ENCODE results near the gene SEC24B. TPM values are rescaled to one million over a fixed set of nuclear protein-coding genes. Genes with fewer than 3 reads are reported as not detected.
"Not testable (repeated sequence)": the region's sequence is repeated elsewhere in the genome, so short reads cannot be mapped to it uniquely, and the experiment has no call there.

Gene SEC24B
- total RNA-seq, 1 donor from 2014 or later = 41.9 TPM

GRCh38 chr4:109574931-109575804, 141.6 kb downstream of the SEC24B start:
- Histone ChIP-seq H3K4me2 (ENCODE audit: low read length) (no peak overlapping the region), H3K9me3 (ENCODE audit: insufficient read depth, low read depth, low read length) (no peaks in the 10 kb centered on the region), H3K79me2 (ENCODE audit: insufficient read depth, low read length) (no peaks in the 10 kb centered on the region), H3K36me3 (ENCODE audit: insufficient read depth, low read length) (no peaks in the 10 kb centered on the region), H3K27ac (ENCODE audit: low read depth, low read length) (no peak overlapping the region), H3K9ac (ENCODE audit: low read length) (no peak overlapping the region), H2AFZ (ENCODE audit: low read depth, low read length) (no peak overlapping the region), H4K20me1 (ENCODE audit: insufficient read depth, low read length) (no peaks in the 10 kb centered on the region), H3K27me3 (ENCODE audit: insufficient read depth, low read length) (no peaks in the 10 kb centered on the region), H3K4me3 (ENCODE audit: insufficient read depth, low read depth, low read length) (no peak overlapping the region), H3K4me1 (ENCODE audit: insufficient read depth, low read length) (no peaks in the 10 kb centered on the region)
- Mint-ChIP-seq H3K27ac (ENCODE audit: unreplicated experiment) (no peak overlapping the region), H3K36me3 (ENCODE audit: low read depth, unreplicated experiment) (no peaks in the 10 kb centered on the region), H3K27me3 (ENCODE audit: low read depth, unreplicated experiment) (no peaks in the 10 kb centered on the region), H3K9me3 (ENCODE audit: unreplicated experiment) (peaks cover 2% of the 10 kb centered on the region), H3K4me1 (ENCODE audit: low read depth, unreplicated experiment) (no peaks in the 10 kb centered on the region), H3K4me3 (ENCODE audit: unreplicated experiment) (no peak overlapping the region)
- FAIRE-seq (no peak), DNase-seq (ENCODE audit: low read depth) (no peak)
- no peak for TF ChIP-seq EZH2 (IDR thresholded peaks at IDR 0.05; ENCODE audit: insufficient read depth, low read length)
- no peak for TF ChIP-seq CTCF (IDR thresholded peaks at IDR 0.05; ENCODE audit: insufficient read depth, low read depth, low read length)

DNA sequence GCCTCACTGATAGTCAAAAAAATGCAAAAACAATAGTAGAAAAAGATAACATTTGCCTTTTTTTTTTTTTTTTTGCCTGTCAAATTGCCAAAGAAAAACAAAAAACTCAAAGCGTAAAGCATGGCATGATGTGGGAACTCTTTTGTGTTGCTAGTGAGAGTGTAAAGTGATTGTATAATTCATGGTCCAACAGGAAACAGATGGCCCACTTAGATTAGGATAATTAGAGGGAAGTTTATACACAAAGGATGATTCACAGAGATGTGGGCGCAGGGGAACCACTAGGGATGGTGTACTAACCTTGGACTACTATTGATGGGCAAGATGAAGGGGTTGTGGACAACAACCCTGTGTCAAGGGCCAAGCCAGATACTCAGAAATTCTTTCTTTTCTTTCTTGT, 142.8 kb downstream of the SEC24B start:
- H3K27me3 ChIP-seq (ENCODE audit: insufficient read depth, low read length) = no peaks in the 10 kb centered on the region
- no peak for FAIRE-seq
- H3K4me1 ChIP-seq (ENCODE audit: insufficient read depth, low read length) = no peaks in the 10 kb centered on the region
- no peaks in the 10 kb centered on the region for H3K36me3 Mint-ChIP-seq (ENCODE audit: low read depth, unreplicated experiment)
- peak; percentile 72 for DNase-seq (ENCODE audit: low read depth)
- TF ChIP-seq CTCF (IDR thresholded peaks at IDR 0.05; ENCODE audit: insufficient read depth, low read depth, low read length) = no peak
- TF ChIP-seq EZH2 (IDR thresholded peaks at IDR 0.05; ENCODE audit: insufficient read depth, low read length) = no peak
- H3K4me3 Mint-ChIP-seq (ENCODE audit: unreplicated experiment) = no peak overlapping the region
- no peaks in the 10 kb centered on the region for H3K27me3 Mint-ChIP-seq (ENCODE audit: low read depth, unreplicated experiment)
- no peaks in the 10 kb centered on the region for H3K4me1 Mint-ChIP-seq (ENCODE audit: low read depth, unreplicated experiment)
- no peak overlapping the region for H3K27ac ChIP-seq (ENCODE audit: low read depth, low read length)
- no peaks in the 10 kb centered on the region for H3K36me3 ChIP-seq (ENCODE audit: insufficient read depth, low read length)
- H2AFZ ChIP-seq (ENCODE audit: low read depth, low read length) = no peak overlapping the region
- no peak overlapping the region for H3K4me3 ChIP-seq (ENCODE audit: insufficient read depth, low read depth, low read length)
- no peaks in the 10 kb centered on the region for H3K9me3 ChIP-seq (ENCODE audit: insufficient read depth, low read depth, low read length)
- H3K4me2 ChIP-seq (ENCODE audit: low read length) = no peak overlapping the region
- H3K9me3 Mint-ChIP-seq (ENCODE audit: unreplicated experiment) = peaks cover under 1% of the 10 kb centered on the region
- H3K79me2 ChIP-seq (ENCODE audit: insufficient read depth, low read length) = no peaks in the 10 kb centered on the region
- H4K20me1 ChIP-seq (ENCODE audit: insufficient read depth, low read length) = no peaks in the 10 kb centered on the region
- no peak overlapping the region for H3K27ac Mint-ChIP-seq (ENCODE audit: unreplicated experiment)
- H3K9ac ChIP-seq (ENCODE audit: low read length) = no peak overlapping the region

- Histone ChIP-seq H3K36me3 (ENCODE audit: insufficient read depth, low read length) (no peaks in the 10 kb centered on the region), H3K27me3 (ENCODE audit: insufficient read depth, low read length) (no peaks in the 10 kb centered on the region), H2AFZ (ENCODE audit: low read depth, low read length) (no peak overlapping the region), H3K9me3 (ENCODE audit: insufficient read depth, low read depth, low read length) (no peaks in the 10 kb centered on the region), H3K4me2 (ENCODE audit: low read length) (no peak overlapping the region), H3K4me1 (ENCODE audit: insufficient read depth, low read length) (no peaks in the 10 kb centered on the region), H4K20me1 (ENCODE audit: insufficient read depth, low read length) (no peaks in the 10 kb centered on the region), H3K27ac (ENCODE audit: low read depth, low read length) (no peak overlapping the region), H3K79me2 (ENCODE audit: insufficient read depth, low read length) (no peaks in the 10 kb centered on the region), H3K9ac (ENCODE audit: low read length) (no peak overlapping the region), H3K4me3 (ENCODE audit: insufficient read depth, low read depth, low read length) (no peak overlapping the region)
- Mint-ChIP-seq H3K4me1 (ENCODE audit: low read depth, unreplicated experiment) (no peaks in the 10 kb centered on the region), H3K36me3 (ENCODE audit: low read depth, unreplicated experiment) (peaks cover 2% of the 10 kb centered on the region), H3K27ac (ENCODE audit: unreplicated experiment) (no peak overlapping the region), H3K9me3 (ENCODE audit: unreplicated experiment) (peaks cover 13% of the 10 kb centered on the region), H3K27me3 (ENCODE audit: low read depth, unreplicated experiment) (no peaks in the 10 kb centered on the region), H3K4me3 (ENCODE audit: unreplicated experiment) (no peak overlapping the region)
- FAIRE-seq (no peak), DNase-seq (ENCODE audit: low read depth) (no peak)
- no peak for TF ChIP-seq CTCF (IDR thresholded peaks at IDR 0.05; ENCODE audit: insufficient read depth, low read depth, low read length)
- TF ChIP-seq EZH2 (IDR thresholded peaks at IDR 0.05; ENCODE audit: insufficient read depth, low read length) = no peak
These were observed 145.2 kb downstream of the SEC24B start for GRCh38 chr4:109578846-109579245.

- not testable (repeated sequence) for H3K4me1 ChIP-seq (ENCODE audit: insufficient read depth, low read length); H3K4me3 ChIP-seq (ENCODE audit: insufficient read depth, low read depth, low read length); H3K27me3 Mint-ChIP-seq (ENCODE audit: low read depth, unreplicated experiment); H3K27me3 ChIP-seq (ENCODE audit: insufficient read depth, low read length); H3K36me3 Mint-ChIP-seq (ENCODE audit: low read depth, unreplicated experiment); H2AFZ ChIP-seq (ENCODE audit: low read depth, low read length); H3K79me2 ChIP-seq (ENCODE audit: insufficient read depth, low read length); H3K27ac ChIP-seq (ENCODE audit: low read depth, low read length); H3K9ac ChIP-seq (ENCODE audit: low read length); H3K4me1 Mint-ChIP-seq (ENCODE audit: low read depth, unreplicated experiment); H3K4me3 Mint-ChIP-seq (ENCODE audit: unreplicated experiment); H3K36me3 ChIP-seq (ENCODE audit: insufficient read depth, low read length); H3K27ac Mint-ChIP-seq (ENCODE audit: unreplicated experiment); DNase-seq (ENCODE audit: low read depth); H4K20me1 ChIP-seq (ENCODE audit: insufficient read depth, low read length); FAIRE-seq; H3K4me2 ChIP-seq (ENCODE audit: low read length); H3K9me3 ChIP-seq (ENCODE audit: insufficient read depth, low read depth, low read length)
- H3K9me3 Mint-ChIP-seq (ENCODE audit: unreplicated experiment) = peaks cover 13% of the 10 kb centered on the region
These were observed 146.4 kb downstream of the SEC24B start for GRCh38 chr4:109579997-109580396.
